GM21390 (cell line): Measurements from ENCODE around the gene EFEMP2.

Experiments
- ATAC-seq: cut with Tn5 transposase; IDR thresholded peaks from one replicate; pipeline ENCODE4 v1.9.1; 2021; ENCODE audit not compliant: unreplicated experiment

Gene EFEMP2

GRCh38 chr11:65885808-65886536 lies 13.4 kb upstream of the EFEMP2 start:
- no peak for ATAC-seq

GRCh38 chr11:65885231-65885630 lies 12.6 kb upstream of the EFEMP2 start:
- no peak for ATAC-seq

- no peak for ATAC-seq
These were observed 12.1 kb upstream of the EFEMP2 start for GRCh38 chr11:65884716-65885092.

- ATAC-seq = no peak
These were observed 11.5 kb upstream of the EFEMP2 start for GRCh38 chr11:65883786-65884715.

- ATAC-seq = no peak
These were observed 10.6 kb upstream of the EFEMP2 start for GRCh38 chr11:65883058-65883761.

GRCh38 chr11:65882120-65883057 lies 9.8 kb upstream of the EFEMP2 start:
- ATAC-seq = no peak

- no peak for ATAC-seq
These were observed 8.3 kb upstream of the EFEMP2 start for GRCh38 chr11:65880844-65881421.

DNA sequence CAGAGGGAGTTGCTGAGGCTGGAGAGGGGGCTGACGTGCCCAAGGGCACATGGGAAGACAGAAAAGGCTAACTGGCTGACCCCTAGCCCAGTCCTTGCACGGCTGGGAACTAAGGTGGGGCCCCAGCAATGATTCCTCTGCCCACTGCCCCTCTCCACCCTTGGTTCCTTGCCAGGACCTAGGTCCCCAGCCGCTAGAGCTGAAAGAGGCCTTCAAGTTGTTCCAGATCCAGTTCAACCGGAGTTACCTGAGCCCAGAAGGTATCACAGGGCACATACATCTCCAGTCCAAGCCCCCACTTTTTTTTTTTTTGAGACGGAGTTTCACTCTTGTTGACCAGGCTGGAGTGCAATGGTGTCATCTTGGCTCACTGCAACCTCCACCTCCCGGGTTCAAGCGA lies 7.4 kb upstream of the EFEMP2 start:
- ATAC-seq = no peak

DNA sequence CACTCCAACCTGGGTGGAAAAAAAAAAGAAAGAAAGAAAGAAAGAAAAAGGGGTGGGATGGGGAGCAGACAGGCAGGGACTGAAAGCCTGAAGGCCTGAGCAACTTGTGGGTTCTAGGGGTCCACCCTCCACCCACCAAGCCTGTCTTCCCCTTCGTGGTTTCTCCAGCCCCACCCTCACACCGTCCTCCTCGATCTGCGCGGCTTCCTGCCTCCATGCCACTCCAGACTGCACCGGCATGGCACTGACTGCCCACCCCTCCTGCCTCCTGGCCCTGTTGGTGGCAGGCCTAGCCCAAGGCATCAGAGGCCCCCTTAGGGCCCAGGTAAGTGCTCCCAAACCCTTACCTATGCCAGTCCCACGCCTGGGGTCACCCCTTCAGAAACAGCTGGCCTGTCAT lies 7.0 kb upstream of the EFEMP2 start, which contains the start of gene CTSW:
CTSW (plus strand) TSS at position 221 of the 400 bp plus-strand sequence; CDS start at position 239, 18 bp downstream.
- no peak for ATAC-seq

- ATAC-seq = peak; percentile 65
These were observed 937 bp upstream of the EFEMP2 start for GRCh38 chr11:65873318-65874156.

DNA sequence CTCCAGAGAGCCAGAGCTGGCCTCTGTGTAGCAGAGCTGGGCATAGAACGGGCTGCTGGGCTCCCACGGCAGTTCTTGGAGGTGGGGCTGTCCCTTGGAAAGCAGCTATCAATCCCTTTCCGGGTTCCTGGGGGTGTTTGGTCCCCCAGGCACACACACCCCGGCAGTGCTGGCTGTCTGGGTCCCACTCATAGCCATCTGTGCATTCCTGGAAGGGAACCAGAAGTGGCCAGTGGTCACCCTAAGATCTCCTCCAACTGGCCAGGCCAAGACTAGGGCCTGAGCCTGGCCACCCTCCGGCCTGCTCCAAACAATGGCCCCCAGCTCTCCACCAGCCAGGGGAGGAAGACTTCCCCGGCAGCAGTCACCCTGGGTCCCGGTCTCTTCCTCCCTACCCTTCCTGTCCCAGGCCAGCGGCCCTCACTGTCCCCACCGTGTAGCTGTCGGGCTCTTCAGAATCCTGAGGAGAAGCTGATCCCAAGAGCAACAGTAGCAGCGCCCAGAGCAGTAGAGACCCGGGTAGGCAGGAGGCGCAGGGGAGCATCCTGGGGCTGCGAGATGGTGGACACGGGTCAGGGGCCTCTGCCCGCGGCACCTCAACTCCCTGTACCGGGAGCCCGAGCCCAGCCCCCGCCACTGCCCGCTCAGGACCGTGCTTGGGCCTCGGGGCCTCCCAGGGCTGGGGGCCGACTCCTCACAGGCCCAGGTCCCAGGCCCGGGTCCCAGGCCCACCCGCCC lies 620 bp downstream of the EFEMP2 start:
- no peak for ATAC-seq

GRCh38 chr11:65870706-65871681 lies 1.6 kb downstream of the EFEMP2 start:
- no peak for ATAC-seq

- ATAC-seq = no peak
These were observed 2.3 kb downstream of the EFEMP2 start for GRCh38 chr11:65870307-65870658.

- ATAC-seq = no peak
These were observed 2.8 kb downstream of the EFEMP2 start for GRCh38 chr11:65869643-65870306.

- ATAC-seq = no peak
These were observed 3.7 kb downstream of the EFEMP2 start for GRCh38 chr11:65868907-65869306.

DNA sequence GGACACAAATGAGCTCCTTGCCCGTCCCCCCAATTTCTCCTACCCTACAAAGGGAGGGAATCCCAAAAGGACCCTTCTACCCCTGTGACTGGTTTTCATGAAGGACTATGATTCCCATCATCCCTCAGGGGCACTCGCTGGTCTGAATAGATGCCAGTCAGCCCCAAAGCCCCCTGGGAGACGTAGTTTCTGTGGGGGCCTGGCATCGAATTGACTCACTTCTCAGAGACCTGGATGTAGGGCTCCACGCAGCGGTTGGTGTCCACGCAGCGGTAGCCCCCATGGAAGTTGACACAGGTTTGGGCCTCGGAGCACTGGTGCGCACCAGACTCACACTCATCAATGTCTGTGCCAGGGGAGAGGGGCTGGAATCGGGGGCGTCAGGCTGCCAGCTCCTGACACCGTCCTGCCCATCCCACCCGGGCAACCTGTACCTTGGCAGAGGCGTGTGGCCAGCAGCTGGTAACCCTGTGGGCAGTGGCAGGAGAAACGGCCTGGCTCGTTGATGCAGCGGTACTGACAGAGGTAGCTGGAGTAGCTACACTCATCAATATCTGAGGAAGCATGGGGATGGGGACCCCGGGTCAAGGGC lies 4.4 kb downstream of the EFEMP2 start:
- ATAC-seq = no peak
